HG02798 (cell line): ENCODE data around the gene ANKRD22.
A peak's percentile ranks its signal among the peaks of the same experiment; 100 is the strongest.
"Not testable (repeated sequence)": the region's sequence is repeated elsewhere in the genome, so short reads cannot be mapped to it uniquely, and the experiment has no call there.

ENCODE experiments used
- ATAC-seq: cut with Tn5 transposase; IDR thresholded peaks from one replicate; pipeline ENCODE4 v1.9.1; 2021; ENCODE audit warnings: mild to moderate bottlenecking; ENCODE audit not compliant: unreplicated experiment, poor library complexity

Gene ANKRD22

GRCh38 chr10:88838766-88839350 lies 12.8 kb downstream of the ANKRD22 start:
- no peak for ATAC-seq

- ATAC-seq, result not testable (repeated sequence)
Observed at GRCh38 chr10:88837632-88838031, 14.0 kb downstream of the ANKRD22 start.

GRCh38 chr10:88835910-88836221 lies 15.8 kb downstream of the ANKRD22 start:
- ATAC-seq, result peak; percentile 22

- peak; percentile 86 for ATAC-seq
Observed at GRCh38 chr10:88835096-88835909, 16.3 kb downstream of the ANKRD22 start.

GRCh38 chr10:88833723-88834122 lies 17.9 kb downstream of the ANKRD22 start:
- ATAC-seq, result no peak

GRCh38 chr10:88833156-88833555 lies 18.5 kb downstream of the ANKRD22 start:
- ATAC-seq, result no peak

GRCh38 chr10:88832376-88832775 lies 19.3 kb downstream of the ANKRD22 start:
- ATAC-seq, result no peak

GRCh38 chr10:88831709-88832108 lies 19.9 kb downstream of the ANKRD22 start:
- ATAC-seq, result no peak

GRCh38 chr10:88830643-88831268 lies 20.9 kb downstream of the ANKRD22 start:
- ATAC-seq, result no peak

GRCh38 chr10:88828310-88828709 lies 23.3 kb downstream of the ANKRD22 start:
- no peak for ATAC-seq

GRCh38 chr10:88827671-88828070 lies 24.0 kb downstream of the ANKRD22 start:
- no peak for ATAC-seq

GRCh38 chr10:88826388-88826787 lies 25.3 kb downstream of the ANKRD22 start:
- no peak for ATAC-seq

GRCh38 chr10:88820748-88821401 lies 30.8 kb downstream of the ANKRD22 start:
- ATAC-seq, result no peak

- no peak for ATAC-seq
Observed at GRCh38 chr10:88819290-88819689, 32.4 kb downstream of the ANKRD22 start.

- no peak for ATAC-seq
Observed at GRCh38 chr10:88813200-88813599, 38.4 kb downstream of the ANKRD22 start.

- ATAC-seq, result peak; percentile 63
Observed at GRCh38 chr10:88810196-88810961, 41.3 kb downstream of the ANKRD22 start.

GRCh38 chr10:88809621-88810020 lies 42.0 kb downstream of the ANKRD22 start:
- ATAC-seq, result no peak

- ATAC-seq, result no peak
Observed at GRCh38 chr10:88805924-88806323, 45.7 kb downstream of the ANKRD22 start.

GRCh38 chr10:88805361-88805760 lies 46.3 kb downstream of the ANKRD22 start:
- no peak for ATAC-seq

GRCh38 chr10:88804083-88804812 lies 47.4 kb downstream of the ANKRD22 start:
- no peak for ATAC-seq
